GM12878 (cell line): ENCODE data around the gene TYSND1. TPM values are rescaled to one million over a fixed set of nuclear protein-coding genes. Genes with fewer than 3 reads are reported as not detected.

Experiments
- ATAC-seq: fragments of 200-7000 bp; cut with Tn5 transposase; 3 replicates; pipeline ENCODE4 v1.9.1; 2020; ENCODE audit warnings: mild to moderate bottlenecking, moderate library complexity
- BruUV-seq: library from RNA; stranded (reverse); fragments of 400-500 nt; replicated peaks from 2 replicates; lab custom pipeline; 2021; lab: Mats Ljungman, UMichigan
- CTCF ChIA-PET: fragments of 300-600 bp; sonication (Branson Sonifier 250); formaldehyde crosslinking; extraction: SDS; loops from one replicate; lab custom pipeline; 2021; ENCODE audit warnings: inconsistent platforms; lab: Yijun Ruan, JAX
- POLR2A ChIA-PET: fragments of 350-600 bp; formaldehyde crosslinking; extraction: SDS; loops from one replicate; lab custom pipeline; 2021; ENCODE audit warnings: inconsistent platforms; lab: Charles Lee
- RAD21 ChIA-PET: fragments of 300-600 bp; sonication (Branson Sonifier 250); formaldehyde crosslinking; loops from one replicate; lab custom pipeline; 2023; ENCODE audit warnings: antibody characterized with exemption; ENCODE audit not compliant: unreplicated experiment; lab: Charles Lee
- SMC1A ChIA-PET: fragments of 300-600 bp; sonication (Branson Sonifier 250); formaldehyde crosslinking; loops from one replicate; lab custom pipeline; 2023; ENCODE audit not compliant: unreplicated experiment, uncharacterized antibody; lab: Charles Lee
- DNase-seq: peaks from one replicate; pipeline ENCODE4 v3.0.0-alpha.2; 2011; ENCODE audit warnings: low read depth, low spot score
- FAIRE-seq: peaks from 3 replicates; lab custom pipeline; 2011; peaks lifted over from hg19 to GRCh38; lab: Jason Lieb, UNC
- H2AFZ ChIP-seq: 2 replicates; pipeline ENCODE4 v1.6.0; 2011; ENCODE audit warnings: low read depth, low read length, control low read depth; ENCODE audit not compliant: control insufficient read depth
- H3K27ac ChIP-seq: 2 replicates; pipeline ENCODE4 v1.5.1; 2011; ENCODE audit warnings: control low read depth; ENCODE audit not compliant: control insufficient read depth, insufficient read depth
- H3K27me3 ChIP-seq, 2 experiments: replicated peaks in 1 of 2; 2 replicates each; pipeline versions ENCODE4 v1.6.0 to v1.6.1; 2011; ENCODE audit warnings: low read length in 1 of 2; ENCODE audit not compliant: control insufficient read depth in 2 of 2, insufficient read depth in 2 of 2
- H3K36me3 ChIP-seq, 2 experiments: 2 replicates each; pipeline ENCODE4 v1.5.1; 2011; ENCODE audit warnings: low read length in 1 of 2; ENCODE audit not compliant: control insufficient read depth in 2 of 2, insufficient read depth in 2 of 2
- H3K4me1 ChIP-seq: 2 replicates; pipeline ENCODE4 v1.6.1; 2011; ENCODE audit warnings: mild to moderate bottlenecking, low read length, moderate library complexity, mixed read lengths; ENCODE audit not compliant: control insufficient read depth, insufficient read depth
- H3K4me2 ChIP-seq: 2 replicates; pipeline ENCODE4 v1.6.0; 2011; ENCODE audit warnings: control low read depth; ENCODE audit not compliant: control insufficient read depth, insufficient read depth
- H3K4me3 ChIP-seq: fragments of 200-600 bp; sonication (generic); 2 replicates; pipeline ENCODE4 v1.5.1; 2016
- H3K79me2 ChIP-seq: 2 replicates; pipeline ENCODE4 v1.6.0; 2011; ENCODE audit warnings: low read length; ENCODE audit not compliant: control insufficient read depth, insufficient read depth
- H3K9ac ChIP-seq: 2 replicates; pipeline ENCODE4 v1.8.0; 2011; ENCODE audit warnings: low read length, control low read depth, mixed read lengths; ENCODE audit not compliant: control insufficient read depth, insufficient read depth
- H3K9me3 ChIP-seq: replicated peaks from 3 replicates; pipeline ENCODE4 v1.5.1; 2011; ENCODE audit warnings: mild to moderate bottlenecking, low read length; ENCODE audit not compliant: control insufficient read depth, insufficient read depth
- H4K20me1 ChIP-seq: 2 replicates; pipeline ENCODE4 v1.6.0; 2011; ENCODE audit not compliant: control insufficient read depth, insufficient read depth
- BMI1 ChIP-seq: fragments of 450-650 bp; IDR thresholded peaks from 2 replicates; pipeline ENCODE4 v1.6.1; 2016; ENCODE audit warnings: mild to moderate bottlenecking, moderate library complexity, borderline replicate concordance
- CHD4 ChIP-seq: fragments of 200-600 bp; sonication (generic); IDR thresholded peaks from 2 replicates; pipeline ENCODE4 v1.6.1; 2016; ENCODE audit warnings: mild to moderate bottlenecking
- DPF2 ChIP-seq: fragments of 450-650 bp; IDR thresholded peaks from 2 replicates; pipeline ENCODE4 v1.6.1; 2017; ENCODE audit warnings: mild to moderate bottlenecking
- IKZF1 ChIP-seq: fragments of 450-650 bp; conservative IDR thresholded peaks from 2 replicates; pipeline ENCODE4 v1.6.1; 2017; ENCODE audit warnings: antibody characterized with exemption, mild to moderate bottlenecking
- NR2C1 ChIP-seq: fragments of 450-650 bp; IDR thresholded peaks from 2 replicates; pipeline ENCODE4 v1.6.1; 2017; ENCODE audit warnings: antibody characterized with exemption, mild to moderate bottlenecking, moderate library complexity
- RAD21 ChIP-seq: IDR thresholded peaks from 2 replicates; pipeline ENCODE4 v1.6.1; 2011; ENCODE audit warnings: mild to moderate bottlenecking, low read depth, low read length, moderate library complexity; ENCODE audit not compliant: insufficient read depth
- TBL1XR1 ChIP-seq: IDR thresholded peaks from 2 replicates; pipeline ENCODE4 v1.6.1; 2012; ENCODE audit warnings: low read depth, low read length, improper control_type of control experiment
- WRNIP1 ChIP-seq: IDR thresholded peaks from 2 replicates; pipeline ENCODE4 v1.6.1; 2011; ENCODE audit warnings: low read depth, low read length, improper control_type of control experiment, borderline replicate concordance
- ZBED1 ChIP-seq: IDR thresholded peaks from 2 replicates; pipeline ENCODE4 v1.6.1; 2016; ENCODE audit warnings: borderline replicate concordance
- ZNF274 ChIP-seq: IDR thresholded peaks from one replicate; pipeline ENCODE4 v1.8.0; 2011; ENCODE audit not compliant: insufficient read length, insufficient read depth
- WGBS: methylation state at CpG from one replicate; pipeline ENCODE4 v1.1.6; 2016; ENCODE audit warnings: low lambda C conversion rate; ENCODE audit not compliant: insufficient replicate concordance, insufficient coverage; ENCODE audit errors: missing lambda C conversion rate; 5-methylcytosine and 5-hydroxymethylcytosine counted together
- in situ Hi-C: fragments of 300-500 bp; cut with MboI; formaldehyde crosslinking; loops from 9 replicates; pipeline ENCODE4 v1.14.3; 2018; ENCODE audit warnings: mixed read lengths
- intact Hi-C: fragments of 100-400 bp; cut with micrococcal nuclease; formaldehyde crosslinking; loops from one replicate; pipeline ENCODE4 v1.14.2; 2022; ENCODE audit not compliant: unreplicated experiment
- polyA plus RNA-seq, 11 experiments: library from polyadenylated mRNA; depleted of rRNA in 4 of 11; unstranded in 6 of 11; stranded (reverse) in 5 of 11; fragments of >200 nt; fragmentation: Nextera tagmentation in 4 of 11; fragmentation: Illumina TruSeq in 1 of 11; extraction: Ambion mirVana in 4 of 11; extraction: Trizol in 1 of 11; gene quantifications; 1 replicate in 1 of 11; 2 replicates in 10 of 11; pipeline versions ENCODE4 v1.2.1 to v1.2.3, GENCODE V29; 2011 to 2016; ENCODE audit warnings: inconsistent platforms in 2 of 11, missing spikeins in 2 of 11, low read depth in 1 of 11
- total RNA-seq, 4 experiments: library from RNA; depleted of rRNA in 3 of 4; stranded (reverse); fragments of >200 nt in 3 of 4; fragmentation: Illumina TruSeq in 1 of 4; extraction: Trizol in 1 of 4; gene quantifications; 2 replicates each; pipeline versions ENCODE4 v1.2.1 to v1.2.3, GENCODE V29; 2013 to 2021
- TF ChIP-seq, protein P1 (sequence below): IDR thresholded peaks from 2 replicates; pipeline ENCODE4 v1.6.1; 2012; ENCODE audit warnings: low read depth, low read length, improper control_type of control experiment
- TF ChIP-seq, protein P2 (sequence below): fragments of 150-350 bp; IDR thresholded peaks from 2 replicates; pipeline ENCODE4 v1.6.1; 2014; ENCODE audit warnings: mild to moderate bottlenecking, low read depth, low read length

The TYSND1 gene
- total and polyA plus RNA-seq, 10 of the 15 experiments (the other 5 are each of a cell fraction or from before 2014, with no cell fraction given): 1.9 to 21.4 (median 12.0) TPM

DNA sequence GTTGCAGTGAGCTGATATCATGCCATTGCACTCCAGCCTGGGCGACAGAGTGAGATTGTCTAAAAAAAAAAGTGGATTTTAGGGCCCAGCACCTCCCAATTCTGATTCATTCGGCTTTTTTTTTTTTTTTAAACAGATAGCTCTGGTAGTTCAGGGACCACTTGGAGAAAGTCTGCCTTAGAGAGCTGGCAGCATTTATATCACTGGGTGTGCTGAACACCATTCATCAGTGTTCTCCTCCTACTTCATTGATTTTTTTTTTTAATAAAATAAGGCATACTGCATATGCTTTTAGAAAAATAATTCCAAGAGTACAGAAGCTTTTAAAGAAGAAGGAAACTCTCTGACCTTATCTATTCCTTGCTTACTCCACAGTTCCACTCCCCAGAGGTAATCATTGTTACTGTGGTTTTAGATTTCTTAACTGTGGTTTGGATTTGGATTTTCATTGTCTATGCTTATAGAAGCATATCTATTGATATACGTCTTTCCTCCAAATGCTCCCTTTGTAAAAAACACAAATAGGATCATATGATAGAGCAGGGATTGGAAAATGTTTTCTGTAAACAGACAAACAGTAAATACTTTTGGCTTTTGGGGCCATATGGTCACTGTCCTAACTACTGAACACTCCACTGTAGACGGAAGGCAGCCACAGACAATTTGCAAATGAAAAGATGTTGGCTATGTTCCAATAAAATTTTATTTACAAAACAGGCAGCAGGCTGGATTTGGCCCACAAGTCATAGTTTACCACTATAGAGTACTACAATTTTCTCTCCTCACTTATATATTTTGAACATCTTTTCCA lies 44.9 kb upstream of the TYSND1 start:
- in situ Hi-C loops: no loop called here
- Histone ChIP-seq H3K27me3 (no peaks in the 10 kb centered on the region), H3K4me1 (peaks cover 3% of the 10 kb centered on the region; the same call in 1 of the 2 replicates), H2AFZ (no peak overlapping the region), H4K20me1 (no peaks in the 10 kb centered on the region), H3K9ac (no peak overlapping the region)
- no TSS peak for BruUV-seq
- POLR2A ChIA-PET: no interaction called here
- DNase-seq: no peak
- no peak for FAIRE-seq
- TF ChIP-seq TBL1XR1 (no peak), ZBED1 (no peak), RAD21 (no peak), IKZF1 (no peak), DPF2 (no peak), BMI1 (no peak), NR2C1 (no peak), CHD4 (no peak), ZNF274 (no peak), WRNIP1 (no peak)
- TF ChIP-seq, protein P1, sequence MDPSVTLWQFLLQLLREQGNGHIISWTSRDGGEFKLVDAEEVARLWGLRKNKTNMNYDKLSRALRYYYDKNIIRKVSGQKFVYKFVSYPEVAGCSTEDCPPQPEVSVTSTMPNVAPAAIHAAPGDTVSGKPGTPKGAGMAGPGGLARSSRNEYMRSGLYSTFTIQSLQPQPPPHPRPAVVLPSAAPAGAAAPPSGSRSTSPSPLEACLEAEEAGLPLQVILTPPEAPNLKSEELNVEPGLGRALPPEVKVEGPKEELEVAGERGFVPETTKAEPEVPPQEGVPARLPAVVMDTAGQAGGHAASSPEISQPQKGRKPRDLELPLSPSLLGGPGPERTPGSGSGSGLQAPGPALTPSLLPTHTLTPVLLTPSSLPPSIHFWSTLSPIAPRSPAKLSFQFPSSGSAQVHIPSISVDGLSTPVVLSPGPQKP: no peak
- TF ChIP-seq, protein P2, sequence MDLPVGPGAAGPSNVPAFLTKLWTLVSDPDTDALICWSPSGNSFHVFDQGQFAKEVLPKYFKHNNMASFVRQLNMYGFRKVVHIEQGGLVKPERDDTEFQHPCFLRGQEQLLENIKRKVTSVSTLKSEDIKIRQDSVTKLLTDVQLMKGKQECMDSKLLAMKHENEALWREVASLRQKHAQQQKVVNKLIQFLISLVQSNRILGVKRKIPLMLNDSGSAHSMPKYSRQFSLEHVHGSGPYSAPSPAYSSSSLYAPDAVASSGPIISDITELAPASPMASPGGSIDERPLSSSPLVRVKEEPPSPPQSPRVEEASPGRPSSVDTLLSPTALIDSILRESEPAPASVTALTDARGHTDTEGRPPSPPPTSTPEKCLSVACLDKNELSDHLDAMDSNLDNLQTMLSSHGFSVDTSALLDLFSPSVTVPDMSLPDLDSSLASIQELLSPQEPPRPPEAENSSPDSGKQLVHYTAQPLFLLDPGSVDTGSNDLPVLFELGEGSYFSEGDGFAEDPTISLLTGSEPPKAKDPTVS: no peak
- TF ChIP-seq, all 136 proteins: peak for 0
- Histone ChIP-seq H3K4me3 (no peak overlapping the region), H3K4me2 (no peak overlapping the region), H3K9me3 (no peaks in the 10 kb centered on the region), H3K79me2 (no peaks in the 10 kb centered on the region), H3K36me3 (no peaks in the 10 kb centered on the region), H3K27ac (no peak overlapping the region)
- ChIA-PET CTCF (interaction anchor here (0.7 to 1.3 kb wide), 3 partner anchors 76 to 307 kb away, joined by 3 to 5 read pairs (median 5); no protein-coding TSS in a partner anchor), SMC1A (interaction anchor here (1.1 kb wide), 1 partner anchor 11 kb away, joined by 4 read pairs; no protein-coding TSS in a partner anchor), RAD21 (no interaction called here)
- ATAC-seq: no peak
- intact Hi-C loops: no loop called here
- WGBS: 89% methylated on average over 3 of the region's 4 CpGs
